HG03575 (cell line): ENCODE data around the gene SEPTIN10.

Experiments used
- ATAC-seq: cut with Tn5 transposase; IDR thresholded peaks from one replicate; pipeline ENCODE4 v1.9.1; 2021; ENCODE audit not compliant: unreplicated experiment, insufficient number of reproducible peaks, low FRiP score; ENCODE audit errors: extremely low read depth

SEPTIN10 gene

GRCh38 chr2:109529532-109530449 is 84.0 kb downstream of the SEPTIN10 start:
- no peak for ATAC-seq

- ATAC-seq: no peak
Observed at GRCh38 chr2:109528811-109529501, 84.8 kb downstream of the SEPTIN10 start.

GRCh38 chr2:109527846-109528705 is 85.7 kb downstream of the SEPTIN10 start:
- ATAC-seq: no peak

- ATAC-seq: no peak
Observed at GRCh38 chr2:109527079-109527478, 86.7 kb downstream of the SEPTIN10 start.

- no peak for ATAC-seq
Observed at GRCh38 chr2:109526442-109526970, 87.3 kb downstream of the SEPTIN10 start.

GRCh38 chr2:109525836-109526235 is 87.9 kb downstream of the SEPTIN10 start:
- no peak for ATAC-seq

- ATAC-seq: no peak
Observed at GRCh38 chr2:109523536-109524361, 90.0 kb downstream of the SEPTIN10 start.

GRCh38 chr2:109523121-109523520 is 90.6 kb downstream of the SEPTIN10 start:
- no peak for ATAC-seq

- ATAC-seq: no peak
Observed at GRCh38 chr2:109522063-109522374, 91.7 kb downstream of the SEPTIN10 start.

- no peak for ATAC-seq
Observed at GRCh38 chr2:109521233-109522062, 92.3 kb downstream of the SEPTIN10 start.

GRCh38 chr2:109519513-109519912 is 94.3 kb downstream of the SEPTIN10 start:
- no peak for ATAC-seq

GRCh38 chr2:109517118-109517889 is 96.5 kb downstream of the SEPTIN10 start:
- ATAC-seq: no peak

GRCh38 chr2:109516445-109517117 is 97.2 kb downstream of the SEPTIN10 start:
- ATAC-seq: no peak

- no peak for ATAC-seq
Observed at GRCh38 chr2:109514857-109515256, 98.9 kb downstream of the SEPTIN10 start.

- peak; percentile 61 for ATAC-seq
Observed at GRCh38 chr2:109513749-109514588, 99.8 kb downstream of the SEPTIN10 start.

- no peak for ATAC-seq
Observed at GRCh38 chr2:109513230-109513629, 100.5 kb downstream of the SEPTIN10 start.
